HEK293 (cell line): ENCODE data around the gene PALMD.

Source experiments
- CTCF ChIA-PET: fragments of 350-600 bp; formaldehyde crosslinking; extraction: SDS; loops from one replicate; lab custom pipeline; 2021; ENCODE audit warnings: antibody characterized with exemption; lab: Yijun Ruan, JAX
- POLR2A ChIA-PET: fragments of 300-600 bp; formaldehyde crosslinking; extraction: SDS; loops from one replicate; lab custom pipeline; 2020; ENCODE audit warnings: antibody characterized with exemption, inconsistent platforms; lab: Yijun Ruan, JAX
- H3K27ac ChIP-seq: fragments of 200-500 bp; sonication (Bioruptor generic); 2 replicates; pipeline ENCODE4 v1.5.1; 2014; ENCODE audit warnings: low read depth, low read length, control low read depth, inconsistent platforms; ENCODE audit errors: extremely low read depth
- H3K36me3 ChIP-seq, 2 experiments: fragments of 200-500 bp in 1 of 2; sonication (Bioruptor generic) in 1 of 2; 1 replicate in 1 of 2; 2 replicates in 1 of 2; pipeline ENCODE4 v1.5.1; 2014 to 2017; ENCODE audit warnings: inconsistent platforms in 2 of 2, low read length in 2 of 2; ENCODE audit not compliant: control insufficient read depth in 2 of 2, insufficient read depth in 1 of 2
- H3K4me1 ChIP-seq: fragments of 200-500 bp; sonication (Bioruptor generic); 2 replicates; pipeline ENCODE4 v1.5.1; 2014; ENCODE audit warnings: mild to moderate bottlenecking, low read length, inconsistent platforms; ENCODE audit not compliant: control insufficient read depth, insufficient read depth
- H3K4me3 ChIP-seq: 2 replicates; pipeline ENCODE4 v1.5.1; 2011; ENCODE audit warnings: low read depth, mild to moderate bottlenecking, control low read depth, low read length, moderate library complexity
- H3K9me3 ChIP-seq: fragments of 200-500 bp; sonication (Bioruptor generic); 2 replicates; pipeline ENCODE4 v1.5.1; 2014; ENCODE audit warnings: low read depth, low read length, inconsistent platforms; ENCODE audit not compliant: control insufficient read depth, insufficient read depth
- ATF2 ChIP-seq: fragments of 450-650 bp; formaldehyde crosslinking; IDR thresholded peaks from 2 replicates; pipeline ENCODE4 v1.5.1; 2016; ENCODE audit warnings: missing biosample characterization, missing genetic modification characterization, low read depth
- EGR2 ChIP-seq: fragments of 450-650 bp; formaldehyde crosslinking; IDR thresholded peaks from 2 replicates; pipeline ENCODE4 v1.5.1; 2016; ENCODE audit warnings: low read depth, missing biosample characterization, missing genetic modification characterization
- GLIS2 ChIP-seq: fragments of 450-650 bp; formaldehyde crosslinking; IDR thresholded peaks from 2 replicates; pipeline ENCODE4 v1.5.1; 2016; ENCODE audit warnings: missing biosample characterization, missing genetic modification characterization
- PRDM1 ChIP-seq: fragments of 450-650 bp; formaldehyde crosslinking; IDR thresholded peaks from 2 replicates; pipeline ENCODE4; 2016; ENCODE audit warnings: missing biosample characterization, missing genetic modification characterization
- SETDB1 ChIP-seq: IDR thresholded peaks from one replicate; pipeline ENCODE4 v1.6.1; 2017; ENCODE audit warnings: mild to moderate bottlenecking, low read length, moderate library complexity, mixed read lengths; ENCODE audit not compliant: insufficient read length
- YY2 ChIP-seq: fragments of 450-650 bp; formaldehyde crosslinking; IDR thresholded peaks from 2 replicates; pipeline ENCODE4 v1.5.1; 2016; ENCODE audit warnings: missing biosample characterization, missing genetic modification characterization
- ZBTB44 ChIP-seq: fragments of 450-650 bp; IDR thresholded peaks from 2 replicates; pipeline ENCODE4 v1.5.1; 2018; ENCODE audit warnings: missing biosample characterization, mild to moderate bottlenecking, missing genetic modification characterization
- ZFP3 ChIP-seq: fragments of 450-650 bp; formaldehyde crosslinking; IDR thresholded peaks from 2 replicates; pipeline ENCODE4 v1.5.1; 2016; ENCODE audit warnings: low read depth, missing biosample characterization, missing genetic modification characterization
- ZNF140 ChIP-seq: fragments of 450-650 bp; formaldehyde crosslinking; IDR thresholded peaks from 2 replicates; pipeline ENCODE4 v1.5.1; 2016; ENCODE audit warnings: missing biosample characterization, missing genetic modification characterization
- ZNF157 ChIP-seq: fragments of 450-650 bp; formaldehyde crosslinking; IDR thresholded peaks from 2 replicates; pipeline ENCODE4 v1.5.1; 2016; ENCODE audit warnings: missing biosample characterization, missing genetic modification characterization
- ZNF223 ChIP-seq: fragments of 450-650 bp; formaldehyde crosslinking; IDR thresholded peaks from 2 replicates; pipeline ENCODE4 v1.5.1; 2016; ENCODE audit warnings: missing biosample characterization, missing genetic modification characterization
- ZNF23 ChIP-seq: fragments of 450-650 bp; formaldehyde crosslinking; IDR thresholded peaks from 2 replicates; pipeline ENCODE4 v1.5.1; 2016; ENCODE audit warnings: missing biosample characterization, missing genetic modification characterization, borderline replicate concordance
- ZNF248 ChIP-seq: fragments of 450-650 bp; formaldehyde crosslinking; IDR thresholded peaks from 2 replicates; pipeline ENCODE4 v1.5.1; 2017; ENCODE audit warnings: missing biosample characterization, missing genetic modification characterization
- ZNF292 ChIP-seq: fragments of 450-650 bp; formaldehyde crosslinking; IDR thresholded peaks from 2 replicates; pipeline ENCODE4 v1.5.1; 2016; ENCODE audit warnings: low read depth, missing biosample characterization, missing genetic modification characterization, borderline replicate concordance
- ZNF311 ChIP-seq: fragments of 450-650 bp; formaldehyde crosslinking; IDR thresholded peaks from 2 replicates; pipeline ENCODE4 v1.5.1; 2017; ENCODE audit warnings: missing biosample characterization, missing genetic modification characterization, borderline replicate concordance
- ZNF394 ChIP-seq: fragments of 450-650 bp; formaldehyde crosslinking; IDR thresholded peaks from 2 replicates; pipeline ENCODE4 v1.5.1; 2016; ENCODE audit warnings: missing biosample characterization, missing genetic modification characterization, mild to moderate bottlenecking, moderate library complexity, borderline replicate concordance
- ZNF544 ChIP-seq: fragments of 450-650 bp; formaldehyde crosslinking; IDR thresholded peaks from 2 replicates; pipeline ENCODE4 v1.5.0; 2017; ENCODE audit warnings: missing biosample characterization, missing genetic modification characterization
- ZNF548 ChIP-seq: fragments of 450-650 bp; formaldehyde crosslinking; IDR thresholded peaks from 2 replicates; pipeline ENCODE4 v1.5.1; 2016; ENCODE audit warnings: missing biosample characterization, missing genetic modification characterization
- ZNF596 ChIP-seq: fragments of 450-650 bp; IDR thresholded peaks from 2 replicates; pipeline ENCODE4 v1.5.0; 2018; ENCODE audit warnings: missing biosample characterization, mild to moderate bottlenecking, missing genetic modification characterization, moderate library complexity
- ZNF747 ChIP-seq: fragments of 450-650 bp; formaldehyde crosslinking; IDR thresholded peaks from 2 replicates; pipeline ENCODE4 v1.5.1; 2016; ENCODE audit warnings: missing biosample characterization, missing genetic modification characterization
- TF ChIP-seq, protein P1 (sequence below): fragments of 450-650 bp; formaldehyde crosslinking; IDR thresholded peaks from 2 replicates; pipeline ENCODE4 v1.5.1; 2016; ENCODE audit warnings: missing biosample characterization, missing genetic modification characterization
- TF ChIP-seq, protein P2 (sequence below): fragments of 450-650 bp; formaldehyde crosslinking; IDR thresholded peaks from 2 replicates; pipeline ENCODE4 v1.5.1; 2016; ENCODE audit warnings: missing biosample characterization, missing genetic modification characterization

The PALMD gene

DNA sequence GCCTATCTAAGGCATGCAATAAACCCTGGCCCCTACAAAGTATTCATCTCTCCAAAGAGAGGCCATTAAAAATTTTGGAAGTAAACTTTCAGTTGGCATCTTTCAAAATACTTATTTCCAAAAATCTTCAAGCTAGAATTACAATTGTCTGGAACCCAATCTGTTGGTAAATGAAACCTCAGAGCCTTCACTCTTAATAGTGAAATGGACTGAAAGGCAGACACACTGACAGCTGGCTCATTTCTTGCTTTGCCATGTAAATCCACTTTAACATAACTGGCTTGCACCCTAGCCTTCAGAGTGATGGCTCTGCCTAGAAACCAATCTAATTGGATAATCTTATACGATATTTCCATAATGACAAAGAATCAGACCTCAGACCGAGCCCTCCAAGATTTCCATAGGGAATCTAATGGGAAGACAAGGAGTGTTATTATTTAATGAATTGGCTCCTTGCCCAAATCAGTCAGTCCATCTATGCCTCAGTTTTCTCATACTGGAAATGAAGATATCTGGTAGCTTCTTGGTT lies 9.2 kb upstream of the PALMD start:
- Histone ChIP-seq H3K4me3 (no peak overlapping the region), H3K27ac (no peak overlapping the region), H3K4me1 (no peaks in the 10 kb centered on the region), H3K9me3 (no peaks in the 10 kb centered on the region), H3K36me3 (no peaks in the 10 kb centered on the region)
- TF ChIP-seq SETDB1: no peak
- no peak for TF ChIP-seq ZNF292
- TF ChIP-seq ZNF548 (tag by site-specific recombination): no peak
- no peak for TF ChIP-seq ZNF248 (tag by site-specific recombination)
- no peak for TF ChIP-seq ZNF311 (tag by site-specific recombination)
- CTCF ChIA-PET: no interaction called here
- POLR2A ChIA-PET: no interaction called here

DNA sequence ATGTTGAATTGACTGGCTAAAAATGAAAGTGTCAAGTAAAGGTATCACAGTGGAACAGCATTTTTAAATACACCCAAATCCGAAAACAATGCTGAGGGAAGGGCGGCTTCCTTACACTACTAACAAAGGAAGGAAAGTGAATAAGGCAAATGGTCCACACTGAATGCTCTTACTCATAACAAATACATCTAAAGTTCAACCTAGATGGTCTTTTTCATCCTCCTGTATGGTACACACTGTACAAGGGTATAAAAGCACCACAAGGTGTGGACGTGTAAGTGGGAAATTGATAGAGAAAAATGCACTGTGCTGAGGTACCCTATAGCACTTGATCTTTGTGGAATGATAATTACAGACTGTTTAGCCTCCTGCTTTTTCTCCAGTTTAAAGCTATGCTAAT lies 7.1 kb upstream of the PALMD start:
- Histone ChIP-seq H3K4me1 (no peaks in the 10 kb centered on the region), H3K4me3 (no peak overlapping the region), H3K9me3 (no peaks in the 10 kb centered on the region), H3K36me3 (no peaks in the 10 kb centered on the region), H3K27ac (no peak overlapping the region)
- ChIA-PET POLR2A (no interaction called here), CTCF (no interaction called here)
- TF ChIP-seq ZFP3 (tag by site-specific recombination) (no peak), ZNF311 (tag by site-specific recombination) (no peak), ZNF23 (no peak), ZNF544 (tag by site-specific recombination) (no peak), ZNF157 (tag by site-specific recombination) (no peak), ZNF596 (tag by site-specific recombination) (no peak), PRDM1 (tag by site-specific recombination) (no peak), ZNF140 (tag by site-specific recombination) (no peak), GLIS2 (tag by site-specific recombination) (no peak), EGR2 (tag by site-specific recombination) (no peak), ZBTB44 (no peak), ZNF394 (tag by site-specific recombination) (no peak), ATF2 (no peak), ZNF223 (tag by site-specific recombination) (no peak), YY2 (tag by site-specific recombination) (no peak), ZNF747 (tag by site-specific recombination) (no peak)
- TF ChIP-seq, protein P1, sequence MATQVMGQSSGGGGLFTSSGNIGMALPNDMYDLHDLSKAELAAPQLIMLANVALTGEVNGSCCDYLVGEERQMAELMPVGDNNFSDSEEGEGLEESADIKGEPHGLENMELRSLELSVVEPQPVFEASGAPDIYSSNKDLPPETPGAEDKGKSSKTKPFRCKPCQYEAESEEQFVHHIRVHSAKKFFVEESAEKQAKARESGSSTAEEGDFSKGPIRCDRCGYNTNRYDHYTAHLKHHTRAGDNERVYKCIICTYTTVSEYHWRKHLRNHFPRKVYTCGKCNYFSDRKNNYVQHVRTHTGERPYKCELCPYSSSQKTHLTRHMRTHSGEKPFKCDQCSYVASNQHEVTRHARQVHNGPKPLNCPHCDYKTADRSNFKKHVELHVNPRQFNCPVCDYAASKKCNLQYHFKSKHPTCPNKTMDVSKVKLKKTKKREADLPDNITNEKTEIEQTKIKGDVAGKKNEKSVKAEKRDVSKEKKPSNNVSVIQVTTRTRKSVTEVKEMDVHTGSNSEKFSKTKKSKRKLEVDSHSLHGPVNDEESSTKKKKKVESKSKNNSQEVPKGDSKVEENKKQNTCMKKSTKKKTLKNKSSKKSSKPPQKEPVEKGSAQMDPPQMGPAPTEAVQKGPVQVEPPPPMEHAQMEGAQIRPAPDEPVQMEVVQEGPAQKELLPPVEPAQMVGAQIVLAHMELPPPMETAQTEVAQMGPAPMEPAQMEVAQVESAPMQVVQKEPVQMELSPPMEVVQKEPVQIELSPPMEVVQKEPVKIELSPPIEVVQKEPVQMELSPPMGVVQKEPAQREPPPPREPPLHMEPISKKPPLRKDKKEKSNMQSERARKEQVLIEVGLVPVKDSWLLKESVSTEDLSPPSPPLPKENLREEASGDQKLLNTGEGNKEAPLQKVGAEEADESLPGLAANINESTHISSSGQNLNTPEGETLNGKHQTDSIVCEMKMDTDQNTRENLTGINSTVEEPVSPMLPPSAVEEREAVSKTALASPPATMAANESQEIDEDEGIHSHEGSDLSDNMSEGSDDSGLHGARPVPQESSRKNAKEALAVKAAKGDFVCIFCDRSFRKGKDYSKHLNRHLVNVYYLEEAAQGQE (tag by site-specific recombination): no peak
- TF ChIP-seq, protein P2, sequence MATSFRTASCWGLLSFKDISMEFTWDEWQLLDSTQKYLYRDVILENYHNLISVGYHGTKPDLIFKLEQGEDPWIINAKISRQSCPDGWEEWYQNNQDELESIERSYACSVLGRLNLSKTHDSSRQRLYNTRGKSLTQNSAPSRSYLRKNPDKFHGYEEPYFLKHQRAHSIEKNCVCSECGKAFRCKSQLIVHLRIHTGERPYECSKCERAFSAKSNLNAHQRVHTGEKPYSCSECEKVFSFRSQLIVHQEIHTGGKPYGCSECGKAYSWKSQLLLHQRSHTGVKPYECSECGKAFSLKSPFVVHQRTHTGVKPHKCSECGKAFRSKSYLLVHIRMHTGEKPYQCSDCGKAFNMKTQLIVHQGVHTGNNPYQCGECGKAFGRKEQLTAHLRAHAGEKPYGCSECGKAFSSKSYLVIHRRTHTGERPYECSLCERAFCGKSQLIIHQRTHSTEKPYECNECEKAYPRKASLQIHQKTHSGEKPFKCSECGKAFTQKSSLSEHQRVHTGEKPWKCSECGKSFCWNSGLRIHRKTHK: no peak
